ENCODE results near the gene SLC39A9.

Gene SLC39A9

DNA sequence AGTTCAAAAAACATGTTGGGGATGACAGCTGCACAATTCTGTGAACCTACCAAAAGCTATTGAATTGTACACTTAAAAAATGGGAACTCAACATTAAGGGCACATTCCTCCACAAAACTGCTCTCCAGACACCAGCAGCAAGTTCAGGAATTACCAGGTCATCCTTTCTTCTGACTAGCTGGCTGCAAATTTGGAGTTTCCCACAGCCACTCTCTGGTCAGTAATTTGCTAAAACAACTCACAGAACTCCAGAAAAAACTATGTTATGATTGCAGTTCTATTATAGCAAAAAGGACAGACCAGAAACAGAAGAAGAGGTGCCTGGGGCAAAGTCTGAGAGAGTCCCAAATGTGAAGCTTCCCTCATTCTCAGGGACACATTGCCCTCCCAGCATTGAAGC, 65.9 kb downstream of the SLC39A9 start:
- Histone ChIP-seq H3K36me3 (ENCODE audit: control insufficient read depth in 2 of 2, insufficient read depth in 1 of 2, low read length in 2 of 2) (peaks cover 0 to 19% of the 10 kb centered on the region in 2 experiments; a peak in 2 of 3 replicates), H3K27ac (ENCODE audit: extremely low read depth, low read depth, low read length) (no peak overlapping the region), H3K4me3 (ENCODE audit: low read depth, low read length) (no peak overlapping the region), H3K9me3 (ENCODE audit: control insufficient read depth, insufficient read depth, low read depth, low read length) (no peaks in the 10 kb centered on the region), H3K4me1 (ENCODE audit: control insufficient read depth, insufficient read depth, low read length) (no peaks in the 10 kb centered on the region)
- TF ChIP-seq ZNF302 (tag by site-specific recombination; IDR thresholded peaks at IDR 0.05; ENCODE audit: low read depth) = no peak
- no peak for TF ChIP-seq ZNF24 (tag by site-specific recombination; IDR thresholded peaks at IDR 0.05)
- TF ChIP-seq ZNF155 (tag by site-specific recombination; IDR thresholded peaks at IDR 0.05) = no peak
- no peak for TF ChIP-seq KLF1 (tag by site-specific recombination; IDR thresholded peaks at IDR 0.05)
- TF ChIP-seq ZBTB7A (tag by site-specific recombination; IDR thresholded peaks at IDR 0.05; ENCODE audit: low read depth) = no peak
- TF ChIP-seq ZNF354C (tag by site-specific recombination; IDR thresholded peaks at IDR 0.05; ENCODE audit: borderline replicate concordance, low read depth) = no peak
- no peak for TF ChIP-seq ZNF202 (tag by site-specific recombination; IDR thresholded peaks at IDR 0.05; ENCODE audit: borderline replicate concordance)
- no peak for TF ChIP-seq ZNF544 (tag by site-specific recombination; IDR thresholded peaks at IDR 0.05)
- no peak for TF ChIP-seq GLIS1 (tag by site-specific recombination; IDR thresholded peaks at IDR 0.05)
- TF ChIP-seq, protein P1, sequence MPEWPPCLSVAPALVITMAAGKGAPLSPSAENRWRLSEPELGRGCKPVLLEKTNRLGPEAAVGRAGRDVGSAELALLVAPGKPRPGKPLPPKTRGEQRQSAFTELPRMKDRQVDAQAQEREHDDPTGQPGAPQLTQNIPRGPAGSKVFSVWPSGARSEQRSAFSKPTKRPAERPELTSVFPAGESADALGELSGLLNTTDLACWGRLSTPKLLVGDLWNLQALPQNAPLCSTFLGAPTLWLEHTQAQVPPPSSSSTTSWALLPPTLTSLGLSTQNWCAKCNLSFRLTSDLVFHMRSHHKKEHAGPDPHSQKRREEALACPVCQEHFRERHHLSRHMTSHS (tag by site-specific recombination; IDR thresholded peaks at IDR 0.05) = no peak
- no peak for TF ChIP-seq ZNF701 (tag by site-specific recombination; IDR thresholded peaks at IDR 0.05)
- no peak for TF ChIP-seq ZNF37A (tag by site-specific recombination; IDR thresholded peaks at IDR 0.05)
- TF ChIP-seq, protein P2, sequence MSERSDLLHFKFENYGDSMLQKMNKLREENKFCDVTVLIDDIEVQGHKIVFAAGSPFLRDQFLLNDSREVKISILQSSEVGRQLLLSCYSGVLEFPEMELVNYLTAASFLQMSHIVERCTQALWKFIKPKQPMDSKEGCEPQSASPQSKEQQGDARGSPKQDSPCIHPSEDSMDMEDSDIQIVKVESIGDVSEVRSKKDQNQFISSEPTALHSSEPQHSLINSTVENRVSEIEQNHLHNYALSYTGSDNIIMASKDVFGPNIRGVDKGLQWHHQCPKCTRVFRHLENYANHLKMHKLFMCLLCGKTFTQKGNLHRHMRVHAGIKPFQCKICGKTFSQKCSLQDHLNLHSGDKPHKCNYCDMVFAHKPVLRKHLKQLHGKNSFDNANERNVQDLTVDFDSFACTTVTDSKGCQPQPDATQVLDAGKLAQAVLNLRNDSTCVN (tag by site-specific recombination; optimal IDR thresholded peaks at IDR 0.05) = no peak
- TF ChIP-seq ZNF555 (tag by site-specific recombination; conservative IDR thresholded peaks at IDR 0.05) = no peak
- TF ChIP-seq, protein P3, sequence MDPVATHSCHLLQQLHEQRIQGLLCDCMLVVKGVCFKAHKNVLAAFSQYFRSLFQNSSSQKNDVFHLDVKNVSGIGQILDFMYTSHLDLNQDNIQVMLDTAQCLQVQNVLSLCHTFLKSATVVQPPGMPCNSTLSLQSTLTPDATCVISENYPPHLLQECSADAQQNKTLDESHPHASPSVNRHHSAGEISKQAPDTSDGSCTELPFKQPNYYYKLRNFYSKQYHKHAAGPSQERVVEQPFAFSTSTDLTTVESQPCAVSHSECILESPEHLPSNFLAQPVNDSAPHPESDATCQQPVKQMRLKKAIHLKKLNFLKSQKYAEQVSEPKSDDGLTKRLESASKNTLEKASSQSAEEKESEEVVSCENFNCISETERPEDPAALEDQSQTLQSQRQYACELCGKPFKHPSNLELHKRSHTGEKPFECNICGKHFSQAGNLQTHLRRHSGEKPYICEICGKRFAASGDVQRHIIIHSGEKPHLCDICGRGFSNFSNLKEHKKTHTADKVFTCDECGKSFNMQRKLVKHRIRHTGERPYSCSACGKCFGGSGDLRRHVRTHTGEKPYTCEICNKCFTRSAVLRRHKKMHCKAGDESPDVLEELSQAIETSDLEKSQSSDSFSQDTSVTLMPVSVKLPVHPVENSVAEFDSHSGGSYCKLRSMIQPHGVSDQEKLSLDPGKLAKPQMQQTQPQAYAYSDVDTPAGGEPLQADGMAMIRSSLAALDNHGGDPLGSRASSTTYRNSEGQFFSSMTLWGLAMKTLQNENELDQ (tag by site-specific recombination; IDR thresholded peaks at IDR 0.05; ENCODE audit: low read depth) = no peak
- no peak for TF ChIP-seq GLI2 (tag by site-specific recombination; IDR thresholded peaks at IDR 0.05; ENCODE audit: borderline replicate concordance, low read depth)
- no peak for TF ChIP-seq OVOL3 (tag by site-specific recombination; IDR thresholded peaks at IDR 0.05)
- TF ChIP-seq ZNF391 (tag by site-specific recombination; IDR thresholded peaks at IDR 0.05; ENCODE audit: borderline replicate concordance, low read depth) = no peak
- ChIA-PET POLR2A (interaction anchor here (1.0 kb wide), 1 partner anchor 66 kb away, joined by 4 read pairs; the partner anchor contains the start of gene SLC39A9), CTCF (interaction anchor here (0.6 to 1.5 kb wide), 8 partner anchors 10 to 335 kb away, joined by 3 to 4 read pairs (median 3); no protein-coding TSS in a partner anchor)

- no peaks in the 10 kb centered on the region for H3K9me3 ChIP-seq (ENCODE audit: control insufficient read depth, insufficient read depth, low read depth, low read length)
- no peak overlapping the region for H3K4me3 ChIP-seq (ENCODE audit: low read depth, low read length)
- H3K36me3 ChIP-seq (ENCODE audit: control insufficient read depth in 2 of 2, insufficient read depth in 1 of 2, low read length in 2 of 2) = peaks cover 0 to 19% of the 10 kb centered on the region in 2 experiments; a peak in 2 of 3 replicates
- ChIA-PET CTCF (interaction anchor here (0.6 to 1.5 kb wide), 7 partner anchors 10 to 336 kb away, joined by 3 to 4 read pairs (median 3); no protein-coding TSS in a partner anchor), POLR2A (no interaction called here)
- H3K4me1 ChIP-seq (ENCODE audit: control insufficient read depth, insufficient read depth, low read length) = no peaks in the 10 kb centered on the region
- no peak for TF ChIP-seq GLIS1 (tag by site-specific recombination; IDR thresholded peaks at IDR 0.05)
- TF ChIP-seq BCL11B (tag by site-specific recombination; IDR thresholded peaks at IDR 0.05; ENCODE audit: low read depth) = no peak
- TF ChIP-seq ZNF776 (tag by site-specific recombination; IDR thresholded peaks at IDR 0.05; ENCODE audit: borderline replicate concordance) = no peak
- no peak for TF ChIP-seq ZBTB48 (tag by site-specific recombination; IDR thresholded peaks at IDR 0.05)
- H3K27ac ChIP-seq (ENCODE audit: extremely low read depth, low read depth, low read length) = no peak overlapping the region
Measured at GRCh38 chr14:69464829-69465228, 66.3 kb downstream of the SLC39A9 start.

Measured in HEK293 (cell line).